Prostate gland (tissue), 2 donors: Measurements from ENCODE around the gene THSD4.

Source experiments
- CTCF ChIP-seq, 4 experiments: fragments of 200-600 bp in 2 of 4; fragments of 450-650 bp in 2 of 4; sonication (generic) in 2 of 4; IDR thresholded peaks; 1 replicate in 3 of 4; 2 replicates in 1 of 4; pipeline ENCODE4 v1.5.1; 2016 to 2019; ENCODE audit warnings: antibody characterized with exemption in 4 of 4, mild to moderate bottlenecking in 2 of 4, moderate library complexity in 2 of 4
- POLR2A ChIP-seq: fragments of 450-650 bp; IDR thresholded peaks from one replicate; pipeline ENCODE4 v1.6.1; 2016; ENCODE audit warnings: antibody characterized with exemption, mild to moderate bottlenecking
- POLR2AphosphoS5 ChIP-seq: sonication (generic); formaldehyde crosslinking; IDR thresholded peaks from one replicate; pipeline ENCODE4 v1.6.1; 2017; ENCODE audit warnings: antibody characterized with exemption

- no peak for TF ChIP-seq CTCF (IDR thresholded peaks at IDR 0.05)
- TF ChIP-seq POLR2A = no peak
- no peak for TF ChIP-seq POLR2AphosphoS5
Measured at GRCh38 chr15:71723344-71723743, 608.1 kb downstream of the THSD4 start.
